HG03469 (cell line): ENCODE measurements around the gene USF3.
A peak's percentile ranks its signal among the peaks of the same experiment; 100 is the strongest.

Experiments
- ATAC-seq: cut with Tn5 transposase; IDR thresholded peaks from one replicate; pipeline ENCODE4 v1.9.1; 2021; ENCODE audit warnings: mild to moderate bottlenecking, moderate library complexity, moderate number of reproducible peaks; ENCODE audit not compliant: unreplicated experiment

The USF3 gene

DNA sequence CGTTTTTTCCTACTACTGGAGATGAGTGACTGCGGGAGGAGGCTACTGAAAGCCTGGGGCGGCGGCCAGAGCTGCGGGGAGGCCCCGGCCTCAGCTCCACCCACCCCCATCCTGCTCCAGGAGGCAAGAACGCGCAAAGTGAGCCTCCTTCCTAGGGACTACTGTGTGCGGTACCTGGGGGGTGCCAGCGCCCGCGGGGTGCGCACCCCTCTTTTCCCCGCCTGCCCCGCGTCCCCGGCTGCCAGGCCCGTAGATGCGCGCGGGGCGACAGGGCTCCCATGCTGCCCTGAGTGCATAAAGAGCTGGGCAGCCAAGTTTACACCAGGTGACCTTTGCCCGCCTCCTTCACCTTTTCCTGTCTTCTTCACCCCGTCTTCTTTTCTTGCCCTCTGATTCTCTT lies 2.5 kb upstream of the USF3 start:
- ATAC-seq, result no peak

DNA sequence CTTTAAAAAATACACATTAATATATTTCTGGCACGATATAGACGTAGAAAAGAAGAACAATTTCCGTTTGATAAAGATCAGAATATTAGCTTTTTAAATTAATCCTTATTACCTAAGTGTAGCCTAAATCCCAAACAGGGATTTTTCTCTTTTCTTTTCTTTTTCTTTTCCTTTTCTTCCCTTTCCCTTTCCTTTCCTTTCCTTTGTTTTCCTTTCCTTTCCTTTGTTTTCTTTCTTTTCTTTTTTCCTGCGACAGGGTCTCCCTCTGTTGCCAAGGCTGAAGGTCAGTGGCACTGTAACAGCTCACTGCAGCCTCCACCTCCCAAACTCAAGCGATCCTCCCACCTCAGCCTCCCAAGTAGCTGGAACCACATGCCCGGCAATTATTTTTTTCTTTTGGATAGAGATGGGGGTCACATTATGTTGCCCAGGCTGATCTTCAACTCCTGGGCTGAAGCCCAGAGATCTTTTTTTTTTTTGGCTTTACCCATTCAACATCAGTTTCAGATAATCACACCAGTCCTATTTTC lies 1.8 kb upstream of the USF3 start:
- no peak for ATAC-seq

DNA sequence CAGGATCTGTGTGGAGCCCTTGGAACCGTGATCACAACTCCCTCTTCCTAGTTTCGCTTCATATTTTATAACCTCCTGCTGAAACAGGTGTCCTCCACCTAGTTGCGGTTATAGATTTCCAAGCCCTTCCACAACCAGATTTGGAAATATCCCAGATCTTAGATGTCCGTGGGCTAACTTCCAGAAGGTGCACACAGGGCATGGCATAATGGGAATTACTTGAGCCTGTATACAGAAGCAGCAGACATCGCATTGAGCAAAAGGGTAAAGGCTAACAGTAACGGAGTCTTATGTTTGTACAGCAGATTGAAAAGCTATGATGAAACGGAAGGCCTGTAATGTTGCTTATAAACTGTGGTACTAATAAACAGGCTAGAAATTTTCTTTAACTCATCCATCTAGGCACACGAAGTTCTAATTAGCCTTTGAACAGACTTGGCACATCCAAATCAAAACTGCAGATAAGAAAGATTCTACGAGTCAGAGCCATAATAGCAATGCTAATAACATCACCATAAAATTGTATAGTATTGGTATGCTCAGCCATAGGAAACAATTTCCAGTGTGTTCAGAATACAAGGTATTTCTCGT lies 1.2 kb upstream of the USF3 start:
- ATAC-seq, result no peak

DNA sequence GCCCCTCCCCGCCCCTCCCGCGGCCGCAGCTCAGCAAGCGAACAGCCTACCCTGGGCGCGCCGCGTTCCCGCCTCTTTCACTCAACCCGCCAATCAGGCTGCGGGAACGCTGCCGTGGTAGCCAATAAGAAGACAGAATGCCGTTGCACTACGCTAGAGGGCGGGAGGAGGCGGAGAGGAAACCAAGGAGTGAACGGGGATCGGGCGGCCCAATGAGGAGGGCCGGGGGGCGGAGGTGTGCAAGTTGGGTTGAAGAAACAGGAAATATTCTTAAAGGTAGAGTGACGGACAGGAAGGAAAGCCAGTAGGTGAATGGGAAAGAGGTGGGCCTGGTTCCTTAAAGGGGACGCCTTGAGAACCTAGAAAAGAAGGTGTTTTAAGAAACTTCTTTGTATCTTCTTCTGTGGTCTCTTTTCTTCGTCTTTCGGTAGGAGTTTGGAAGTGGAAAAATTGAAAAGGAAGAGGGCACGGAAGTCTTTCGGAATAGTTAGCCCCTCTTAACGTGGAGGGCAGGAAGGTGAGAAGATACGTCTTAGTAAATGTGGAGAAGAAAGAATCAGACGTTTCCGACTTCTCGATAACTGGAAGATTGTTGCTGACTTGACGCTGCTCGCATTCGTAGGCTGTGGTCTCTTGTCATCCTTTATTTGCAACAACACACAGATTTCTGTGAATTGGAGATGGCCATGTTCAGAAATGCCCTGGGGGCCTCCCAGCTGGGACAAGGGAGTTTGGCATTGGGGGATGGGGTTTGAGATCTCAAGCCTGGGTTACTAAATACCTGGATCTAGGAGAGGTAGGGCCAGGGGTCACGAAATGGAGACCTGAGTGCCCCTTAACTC lies 437 bp upstream of the USF3 start:
- ATAC-seq, result peak; percentile 92

DNA sequence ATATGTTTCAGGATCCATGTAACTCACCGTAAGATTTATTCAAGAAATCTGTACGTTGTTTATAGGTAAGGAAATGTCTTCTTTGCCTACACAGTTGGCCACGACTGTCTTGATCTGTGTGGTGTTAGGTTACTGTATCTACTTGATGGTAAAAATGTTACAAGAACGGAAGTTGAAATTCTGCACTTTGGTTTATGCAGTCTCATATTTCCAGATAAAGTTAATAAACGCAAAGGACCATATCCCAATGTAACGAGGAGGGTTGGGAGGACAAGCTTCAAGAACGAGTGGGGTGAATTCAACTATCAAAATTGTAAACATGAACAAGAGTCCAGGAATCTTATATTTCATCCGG lies 1.0 kb downstream of the USF3 start:
- ATAC-seq, result no peak

DNA sequence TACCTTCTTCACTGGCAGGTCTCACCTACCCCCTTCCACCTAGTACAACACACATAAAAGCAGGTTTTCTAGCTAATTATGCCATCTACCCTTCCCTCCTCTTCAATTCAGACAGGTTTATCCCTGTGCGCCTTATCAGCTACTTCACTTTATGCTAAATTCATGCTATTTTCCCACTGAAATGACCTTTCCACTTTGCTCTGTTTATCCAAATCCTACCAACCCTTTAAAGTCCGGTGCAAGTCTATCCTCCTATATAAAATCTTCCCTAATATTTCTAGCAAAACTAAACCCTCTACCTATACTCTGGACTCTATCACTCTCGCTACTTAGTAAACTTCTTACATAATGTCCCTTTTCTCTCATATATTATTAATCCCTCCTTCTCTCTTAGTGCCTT lies 6.0 kb downstream of the USF3 start:
- ATAC-seq, result no peak

DNA sequence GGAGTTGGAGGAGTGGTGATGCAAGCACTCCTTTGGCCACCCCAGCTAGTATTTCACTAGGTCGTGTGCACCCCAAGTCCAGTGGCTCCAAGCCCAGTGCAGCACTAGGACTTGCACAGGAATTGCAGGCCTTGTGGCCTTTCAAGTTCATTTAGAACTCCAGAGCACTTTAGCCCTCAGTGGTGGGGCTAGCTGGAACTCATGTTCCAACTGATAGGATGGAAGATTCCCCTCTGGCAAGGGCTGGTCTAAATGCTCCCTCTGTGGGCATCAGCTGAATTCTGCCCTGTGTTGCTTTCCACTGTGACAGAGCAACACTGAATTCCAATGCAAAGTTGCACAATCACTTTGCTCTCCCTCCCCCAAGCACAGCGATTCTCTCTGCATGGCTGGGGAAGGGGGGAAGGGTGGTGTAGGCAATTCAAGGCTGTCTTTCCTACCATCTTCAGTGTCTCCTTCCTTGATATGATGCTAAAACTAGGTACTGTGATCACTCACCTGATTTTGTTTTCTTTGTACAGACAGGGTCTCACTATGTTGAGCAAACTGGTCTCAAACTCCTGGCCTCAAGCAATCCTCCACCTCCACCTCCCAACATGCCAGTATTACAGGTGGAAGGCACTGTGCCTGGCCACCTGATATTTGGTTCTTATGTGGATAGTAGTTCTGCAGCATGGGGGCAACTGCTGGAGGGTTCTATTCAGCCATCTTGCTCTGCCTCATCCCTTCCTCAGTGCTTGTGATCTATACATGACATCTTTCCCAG lies 10.3 kb downstream of the USF3 start:
- no peak for ATAC-seq

DNA sequence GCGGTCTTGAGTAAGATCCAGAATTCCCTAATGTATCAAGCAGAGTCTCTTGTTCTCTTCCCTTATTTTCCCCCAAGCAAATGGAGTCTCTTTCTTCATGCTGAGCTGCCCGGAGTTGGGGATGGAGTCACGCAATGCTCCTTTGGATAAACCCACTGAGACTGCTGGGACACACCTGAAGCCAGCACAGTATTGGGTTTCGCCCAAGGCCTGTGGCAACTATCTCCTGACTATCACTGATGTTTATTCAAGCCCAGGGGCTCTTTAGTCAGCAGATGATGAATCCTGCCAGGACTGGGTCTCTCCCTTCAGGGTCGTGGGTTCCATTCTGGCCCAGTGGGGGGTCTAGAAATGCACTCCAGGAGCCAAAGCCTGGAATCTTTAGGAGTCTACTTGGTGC lies 11.3 kb downstream of the USF3 start:
- ATAC-seq, result no peak

DNA sequence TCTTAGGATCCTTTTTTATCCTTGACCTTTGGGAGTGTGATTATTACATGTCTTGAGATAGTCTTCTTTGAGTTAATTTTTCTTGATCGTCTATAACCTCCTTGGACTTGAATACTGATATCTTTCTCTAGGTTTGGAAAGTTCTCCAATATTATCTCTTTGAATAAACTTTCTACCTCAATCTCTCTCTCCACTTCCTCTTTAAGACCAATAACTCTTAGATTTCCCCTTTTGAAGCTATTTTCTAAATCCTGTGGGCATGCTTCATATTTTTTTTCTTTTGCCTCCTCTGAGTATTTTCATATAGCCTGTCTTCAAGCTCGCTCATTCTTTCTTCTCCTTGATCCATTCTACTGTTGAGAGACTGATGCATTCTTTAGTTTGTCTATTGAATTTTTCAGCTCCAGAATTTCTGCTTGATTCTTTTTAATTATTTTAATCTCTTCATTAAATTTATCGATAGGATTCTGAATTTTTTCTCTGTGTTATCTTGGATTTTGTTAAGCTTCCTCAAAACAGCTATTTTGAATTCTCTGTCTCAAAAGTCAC lies 12.1 kb downstream of the USF3 start:
- ATAC-seq, result no peak

DNA sequence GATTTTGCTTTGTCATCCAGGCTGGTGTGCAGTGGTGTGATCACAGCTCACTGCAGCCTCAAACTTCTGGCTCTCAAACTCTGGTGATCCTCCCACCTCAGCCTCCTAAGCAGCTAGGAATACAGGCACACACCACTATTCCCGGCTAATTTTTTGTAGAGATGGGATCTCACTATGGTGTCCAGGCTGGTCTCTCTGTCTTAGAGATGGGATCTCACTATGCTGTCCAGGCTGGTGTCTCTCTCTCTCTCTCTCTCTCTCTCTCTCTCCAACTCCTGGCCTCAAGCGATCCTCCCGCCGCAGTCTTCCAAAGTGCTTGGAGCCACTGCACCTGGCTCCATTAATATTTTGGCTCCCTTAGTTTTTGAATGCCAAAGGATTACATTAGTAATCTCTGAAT lies 17.7 kb downstream of the USF3 start:
- no peak for ATAC-seq

DNA sequence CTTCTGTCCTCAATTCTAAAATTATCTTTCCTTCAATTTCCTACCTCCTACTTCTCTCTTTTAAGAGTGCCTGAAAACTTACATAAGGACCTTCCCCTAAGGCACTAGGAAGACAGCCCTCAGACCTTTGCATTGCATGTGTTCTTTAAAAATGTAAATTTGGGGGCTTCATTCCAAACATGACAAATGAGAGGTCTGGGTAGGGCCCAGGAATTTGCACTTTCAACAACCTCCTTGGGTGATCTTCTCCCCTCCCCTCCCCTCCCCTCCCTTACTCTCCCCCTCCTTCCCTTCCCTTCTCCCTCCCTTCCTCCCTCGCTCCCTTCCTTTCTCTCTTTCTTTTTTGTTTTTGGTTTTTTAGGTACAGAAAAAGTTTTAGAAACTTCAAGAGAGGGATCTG lies 18.7 kb downstream of the USF3 start:
- ATAC-seq, result no peak

DNA sequence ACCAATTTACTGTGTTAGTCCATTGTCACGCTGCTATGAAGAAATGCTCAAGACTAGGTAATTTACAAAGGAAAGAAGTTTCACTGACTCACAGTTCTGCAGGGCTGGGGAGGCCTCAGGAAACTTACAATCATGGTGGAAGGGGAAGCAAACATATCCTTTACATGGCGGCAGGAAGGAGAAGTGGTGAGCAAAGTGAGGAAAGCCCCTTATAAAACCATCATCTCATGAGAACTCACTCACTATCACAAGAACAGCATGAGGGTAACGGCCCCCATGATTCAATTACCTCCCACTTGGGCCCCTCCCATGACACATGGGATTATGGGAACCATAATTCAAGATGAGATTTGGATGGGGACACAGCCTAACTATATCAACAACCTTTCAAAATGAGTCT lies 20.2 kb downstream of the USF3 start:
- ATAC-seq, result no peak

DNA sequence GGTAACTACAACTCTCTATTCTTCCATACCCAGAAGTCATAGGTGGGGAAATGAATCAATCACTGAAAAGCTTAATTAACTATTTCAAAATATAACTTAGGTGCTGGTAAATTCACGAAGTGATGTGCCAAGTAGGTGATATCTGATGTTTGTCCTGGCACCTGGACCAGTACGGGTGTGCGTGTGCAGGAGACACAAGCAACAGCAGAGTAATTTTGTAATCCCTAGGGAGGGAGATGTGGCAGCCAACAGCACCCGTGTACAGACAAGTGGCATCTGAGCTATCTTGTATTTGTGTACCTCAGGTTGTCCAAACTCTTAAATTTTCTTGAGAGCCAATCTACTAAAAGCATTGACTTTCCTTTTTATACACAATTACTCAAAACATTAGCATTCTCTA lies 22.8 kb downstream of the USF3 start:
- ATAC-seq, result no peak

DNA sequence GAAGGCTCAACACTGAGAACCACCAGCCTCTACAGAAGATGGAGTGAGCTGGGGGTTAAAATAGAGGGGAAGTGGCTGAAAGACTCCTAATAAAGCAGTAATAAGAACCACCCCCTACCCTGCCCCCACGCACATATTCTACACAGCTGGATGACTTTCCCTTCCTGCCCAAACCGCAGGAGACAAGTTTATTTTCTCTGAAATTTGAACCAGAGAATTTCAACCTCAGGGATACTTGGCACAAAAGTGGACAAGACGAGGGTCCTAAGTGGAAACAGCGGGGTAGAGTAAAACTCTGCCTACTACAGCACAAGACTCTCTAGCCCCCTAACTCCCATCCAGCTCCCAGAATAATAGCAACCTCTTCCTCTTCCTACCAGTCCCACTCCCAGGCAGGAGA lies 28.4 kb downstream of the USF3 start:
- no peak for ATAC-seq

DNA sequence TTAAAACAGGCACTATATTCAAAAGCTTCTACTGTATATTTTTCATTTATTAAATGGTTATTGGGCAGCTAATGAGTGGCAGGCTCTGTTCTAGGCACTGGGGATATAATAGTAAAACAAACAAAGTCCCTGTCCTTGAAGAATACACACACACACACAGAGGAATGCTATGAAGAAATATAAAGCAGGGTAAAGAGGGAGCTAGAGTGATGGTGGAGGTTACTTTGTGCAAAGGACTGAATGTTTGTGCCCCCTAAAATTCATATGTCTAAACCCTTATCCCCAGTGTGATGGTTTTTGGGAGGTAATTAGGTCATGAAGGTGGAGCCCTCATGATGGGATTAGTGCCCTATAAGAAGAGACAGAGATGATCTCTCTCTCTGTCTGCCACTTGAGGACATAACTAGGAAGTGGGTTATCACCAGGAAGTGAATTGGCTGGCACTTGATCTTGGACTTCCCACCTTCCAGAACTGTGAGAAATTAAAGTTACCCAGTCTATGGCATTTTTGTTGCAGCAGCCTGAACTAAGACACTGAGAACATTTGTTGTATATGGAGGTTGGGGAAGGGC lies 31.8 kb downstream of the USF3 start:
- ATAC-seq, result no peak

DNA sequence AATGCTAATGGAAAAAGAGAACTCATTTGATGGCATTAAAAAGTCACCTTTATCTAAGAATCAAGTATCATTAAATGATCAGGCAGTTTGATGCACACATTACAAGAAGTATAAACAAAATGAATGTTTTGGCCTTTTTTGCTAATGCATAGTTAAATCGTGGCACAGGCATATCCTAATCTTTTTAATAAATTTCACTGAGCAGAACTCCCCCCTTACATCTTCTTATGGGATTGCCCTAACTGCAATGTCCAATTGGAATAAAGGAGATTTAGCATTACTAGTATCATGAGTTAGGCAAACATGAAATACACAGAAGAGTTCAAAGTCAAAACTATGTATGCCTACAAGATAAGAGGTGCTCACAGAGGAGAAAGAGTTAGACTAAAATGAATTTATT lies 32.7 kb downstream of the USF3 start:
- no peak for ATAC-seq

DNA sequence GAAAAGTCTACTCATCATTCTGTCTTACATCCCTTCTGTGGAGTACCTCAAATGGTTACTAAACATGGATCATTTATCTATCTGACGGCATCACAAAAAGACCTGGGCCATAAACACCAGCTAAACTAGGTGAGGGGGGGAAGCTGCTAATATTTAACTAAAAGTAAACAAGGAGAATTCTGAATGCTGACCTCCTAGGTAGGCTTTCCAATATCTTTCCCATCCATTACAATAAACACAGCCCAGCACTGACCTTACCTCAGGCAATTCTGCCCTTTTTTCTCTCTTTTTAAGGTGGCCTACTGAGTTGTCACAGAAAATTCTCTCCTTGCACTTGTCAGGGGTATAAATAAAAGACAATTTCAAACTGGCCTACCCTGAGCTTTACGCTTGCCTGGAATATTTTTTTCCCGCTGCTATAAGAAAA lies 33.1 kb downstream of the USF3 start:
- no peak for ATAC-seq

DNA sequence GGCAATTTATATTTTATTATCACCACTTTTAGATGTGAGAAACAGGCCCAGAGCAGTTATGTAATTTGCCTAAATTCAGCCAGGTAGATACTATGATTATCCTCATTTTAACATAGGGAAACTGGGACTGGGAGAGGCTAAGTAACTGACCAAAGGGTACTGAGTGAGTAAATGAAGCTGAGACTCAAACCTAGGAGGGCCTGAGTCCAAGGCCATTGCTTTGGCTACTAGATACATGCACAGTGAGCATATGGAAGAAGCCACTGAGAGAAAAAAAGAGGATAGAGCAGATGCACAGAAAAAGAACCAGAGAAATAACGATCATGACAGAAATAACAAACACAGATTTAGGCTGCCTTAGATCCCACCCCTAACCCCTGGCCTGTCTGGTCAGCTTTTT lies 33.6 kb downstream of the USF3 start:
- ATAC-seq, result no peak

DNA sequence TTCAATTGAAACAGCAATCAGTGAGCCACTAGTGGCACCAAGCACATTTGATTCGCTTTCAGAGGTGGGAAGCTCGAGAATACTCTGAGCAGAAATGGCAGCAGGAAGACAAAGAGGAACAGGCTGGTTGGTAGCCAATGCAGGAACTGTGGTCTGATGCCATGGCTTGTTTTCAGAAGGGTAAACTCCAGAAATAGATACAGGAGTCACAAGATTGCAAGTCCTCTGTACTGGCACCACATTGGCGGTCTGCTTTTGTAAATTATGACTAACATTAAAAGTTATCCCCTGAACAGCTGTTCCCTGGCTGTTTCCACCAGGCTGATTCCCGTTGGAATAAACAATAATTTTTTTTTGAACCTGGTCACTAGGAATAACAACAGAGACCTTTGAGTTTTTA lies 35.5 kb downstream of the USF3 start:
- ATAC-seq, result no peak

DNA sequence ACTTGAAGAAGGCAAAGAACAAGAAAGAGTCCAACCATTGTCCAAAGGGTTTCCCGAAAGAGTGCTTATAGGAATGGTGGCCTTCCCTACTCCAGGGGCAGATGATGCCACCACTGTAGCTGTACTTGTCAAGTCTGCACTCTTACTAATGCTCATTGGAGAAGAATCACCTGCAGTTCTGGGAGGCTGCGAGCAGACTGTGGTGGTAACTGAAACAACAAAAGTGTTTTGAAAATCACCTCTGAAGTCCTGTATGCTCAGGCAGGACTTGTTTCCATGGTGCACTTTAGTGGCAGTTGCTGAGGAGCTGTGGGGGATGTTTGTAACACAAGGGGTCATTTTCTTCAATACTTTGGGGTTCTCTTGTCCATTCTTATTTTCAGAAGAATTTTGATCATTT lies 36.0 kb downstream of the USF3 start:
- no peak for ATAC-seq

DNA sequence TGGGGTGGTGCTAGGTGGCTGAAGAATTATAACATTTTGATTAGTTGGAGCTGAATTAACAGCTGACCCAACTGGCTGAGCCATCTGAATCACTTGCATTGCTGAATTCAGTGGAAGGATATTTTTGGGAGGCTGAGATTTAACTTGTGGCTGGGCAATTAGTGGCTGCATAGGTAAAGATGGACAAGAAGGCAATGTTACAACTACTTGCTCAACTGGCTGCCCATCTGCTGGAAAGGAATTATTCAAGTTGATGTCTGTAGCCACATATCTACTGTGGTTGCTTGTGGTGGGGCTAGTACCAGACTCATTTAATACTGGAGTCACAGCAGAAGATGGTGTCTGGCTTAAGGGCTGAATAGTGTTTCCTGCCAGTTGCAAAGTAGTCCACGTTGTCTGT lies 36.4 kb downstream of the USF3 start:
- ATAC-seq, result no peak
